Transverse colon (tissue), 4 donors: ENCODE data around the gene GLO1.

ENCODE experiments used
- CTCF ChIP-seq, 5 experiments: fragments of 200-600 bp in 3 of 5; fragments of 450-650 bp in 2 of 5; sonication (generic) in 3 of 5; IDR thresholded peaks; 1 replicate in 2 of 5; 2 replicates in 3 of 5; pipeline ENCODE4 v1.5.1; 2016 to 2017; ENCODE audit warnings: antibody characterized with exemption in 5 of 5, inconsistent platforms in 3 of 5, mild to moderate bottlenecking in 2 of 5, moderate library complexity in 1 of 5
- POLR2A ChIP-seq: fragments of 450-650 bp; IDR thresholded peaks from one replicate; pipeline ENCODE4 v1.6.1; 2016; ENCODE audit warnings: antibody characterized with exemption, mild to moderate bottlenecking, moderate library complexity
- POLR2AphosphoS5 ChIP-seq, 3 donors: sonication (generic); formaldehyde crosslinking; IDR thresholded peaks; one replicate each; pipeline ENCODE4 v1.6.1; 2016; ENCODE audit warnings: antibody characterized with exemption in 3 of 3

GRCh38 chr6:38684237-38684636 lies 18.7 kb downstream of the GLO1 start:
- TF ChIP-seq CTCF (IDR thresholded peaks at IDR 0.05): no peak
- no peak for TF ChIP-seq POLR2AphosphoS5 (IDR thresholded peaks at IDR 0.05)
- TF ChIP-seq POLR2A: no peak
